HCT116 (cell line): ENCODE results near the gene UXS1.

Experiments used
- CBX3 ChIP-seq: IDR thresholded peaks from 2 replicates; pipeline ENCODE4 v1.6.1; 2012; ENCODE audit warnings: low read depth
- CEBPB ChIP-seq: IDR thresholded peaks from 2 replicates; pipeline ENCODE4 v1.6.1; 2012; ENCODE audit warnings: low read depth
- EZH2 ChIP-seq: fragments of 200-600 bp; sonication (generic); IDR thresholded peaks from 2 replicates; pipeline ENCODE4 v1.6.1; 2017; ENCODE audit warnings: antibody characterized with exemption, mixed run types
- POLR2A ChIP-seq: IDR thresholded peaks from 2 replicates; pipeline ENCODE4 v1.7.0; 2011; ENCODE audit warnings: borderline replicate concordance; ENCODE audit not compliant: insufficient read depth, insufficient read length; ENCODE audit errors: extremely low read depth
- POLR2AphosphoS5 ChIP-seq: IDR thresholded peaks from 2 replicates; pipeline ENCODE4 v1.6.1; 2011; ENCODE audit warnings: mild to moderate bottlenecking, low read depth, low read length, moderate library complexity
- SP1 ChIP-seq: IDR thresholded peaks from 2 replicates; pipeline ENCODE4 v1.6.1; 2012; ENCODE audit warnings: low read depth
- ZNF274 ChIP-seq: fragments of 200-500 bp; sonication (Bioruptor generic); IDR thresholded peaks from 2 replicates; pipeline ENCODE4 v1.6.1; 2014; ENCODE audit warnings: mild to moderate bottlenecking, low read depth, low read length, inconsistent platforms
- TF ChIP-seq, protein P1 (sequence below), 3 experiments: fragments of 200-600 bp in 1 of 3; sonication (generic) in 1 of 3; IDR thresholded peaks in 2 of 3; conservative IDR thresholded peaks in 1 of 3; 2 replicates each; pipeline ENCODE4 v1.5.1; 2012 to 2017; ENCODE audit warnings: low read depth in 2 of 3, low read length in 2 of 3, antibody characterized with exemption in 1 of 3, borderline replicate concordance in 1 of 3, control low read depth in 1 of 3, mild to moderate bottlenecking in 1 of 3, mixed read lengths in 1 of 3, mixed run types in 1 of 3, moderate library complexity in 1 of 3; ENCODE audit not compliant: insufficient read depth in 1 of 3

DNA sequence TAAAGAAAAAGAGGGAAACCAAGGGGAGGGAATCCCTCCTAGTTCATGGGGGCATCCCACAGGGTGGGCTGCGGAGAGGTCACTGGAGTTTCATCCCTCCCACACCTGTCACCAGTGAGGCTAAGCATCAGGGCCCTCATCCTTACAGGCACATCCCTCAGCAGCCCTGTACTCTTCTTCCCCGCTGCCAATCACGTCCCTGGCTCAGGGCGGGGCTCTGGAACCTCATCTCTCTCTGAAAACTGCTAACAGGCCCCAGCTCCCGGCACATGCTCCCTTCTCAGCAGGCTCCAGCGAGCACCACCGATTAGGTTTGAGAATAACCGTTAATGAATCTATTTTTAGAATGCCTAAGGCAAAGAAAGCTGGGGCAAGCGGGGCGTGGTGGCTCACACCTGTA is 13.0 kb downstream of the UXS1 start:
- TF ChIP-seq, protein P1, sequence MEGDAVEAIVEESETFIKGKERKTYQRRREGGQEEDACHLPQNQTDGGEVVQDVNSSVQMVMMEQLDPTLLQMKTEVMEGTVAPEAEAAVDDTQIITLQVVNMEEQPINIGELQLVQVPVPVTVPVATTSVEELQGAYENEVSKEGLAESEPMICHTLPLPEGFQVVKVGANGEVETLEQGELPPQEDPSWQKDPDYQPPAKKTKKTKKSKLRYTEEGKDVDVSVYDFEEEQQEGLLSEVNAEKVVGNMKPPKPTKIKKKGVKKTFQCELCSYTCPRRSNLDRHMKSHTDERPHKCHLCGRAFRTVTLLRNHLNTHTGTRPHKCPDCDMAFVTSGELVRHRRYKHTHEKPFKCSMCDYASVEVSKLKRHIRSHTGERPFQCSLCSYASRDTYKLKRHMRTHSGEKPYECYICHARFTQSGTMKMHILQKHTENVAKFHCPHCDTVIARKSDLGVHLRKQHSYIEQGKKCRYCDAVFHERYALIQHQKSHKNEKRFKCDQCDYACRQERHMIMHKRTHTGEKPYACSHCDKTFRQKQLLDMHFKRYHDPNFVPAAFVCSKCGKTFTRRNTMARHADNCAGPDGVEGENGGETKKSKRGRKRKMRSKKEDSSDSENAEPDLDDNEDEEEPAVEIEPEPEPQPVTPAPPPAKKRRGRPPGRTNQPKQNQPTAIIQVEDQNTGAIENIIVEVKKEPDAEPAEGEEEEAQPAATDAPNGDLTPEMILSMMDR (IDR thresholded peaks at IDR 0.05 in 2 of 3, conservative IDR thresholded peaks at IDR 0.05 in 1 of 3; ENCODE audit: borderline replicate concordance in 1 of 3, insufficient read depth in 1 of 3, low read depth in 2 of 3, low read length in 2 of 3) = no peak
- TF ChIP-seq CEBPB (no peak), POLR2A (no peak), POLR2AphosphoS5 (no peak), EZH2 (no peak), SP1 (no peak), CBX3 (no peak), ZNF274 (no peak)
